BJ (cell line): ENCODE results near the gene CSTF1. TPM values are rescaled to one million over a fixed set of nuclear protein-coding genes. Genes with fewer than 3 reads are reported as not detected.

Experiments used
- CTCF ChIA-PET: fragments of 350-600 bp; formaldehyde crosslinking; extraction: SDS; loops from one replicate; lab custom pipeline; 2021; ENCODE audit warnings: antibody characterized with exemption, inconsistent platforms; lab: Yijun Ruan, JAX
- POLR2A ChIA-PET: fragments of 300-600 bp; sonication (Branson Sonifier 250); formaldehyde crosslinking; extraction: SDS; loops from one replicate; lab custom pipeline; 2021; ENCODE audit warnings: antibody characterized with exemption; lab: Charles Lee
- DNase-seq: peaks from one replicate; pipeline ENCODE4 v3.0.0-alpha.2; 2011; ENCODE audit warnings: low read depth
- H3K27me3 ChIP-seq: 2 replicates; pipeline ENCODE4 v1.6.0; 2011; ENCODE audit warnings: low read length; ENCODE audit not compliant: control insufficient read depth, insufficient read depth
- H3K36me3 ChIP-seq: 2 replicates; pipeline ENCODE4 v1.5.1; 2011; ENCODE audit warnings: low read length; ENCODE audit not compliant: control insufficient read depth, insufficient read depth
- H3K4me3 ChIP-seq: 2 replicates; pipeline ENCODE4 v1.5.1; 2011; ENCODE audit warnings: low read depth, mild to moderate bottlenecking, control low read depth, low read length
- CTCF ChIP-seq: IDR thresholded peaks from 2 replicates; pipeline ENCODE4 v1.5.1; 2011; ENCODE audit warnings: low read depth, mild to moderate bottlenecking, control low read depth, inconsistent platforms, low read length, moderate library complexity; ENCODE audit not compliant: insufficient read depth
- polyA plus RNA-seq: library from polyadenylated mRNA; depleted of rRNA; stranded (reverse); fragments of >200 nt; gene quantifications from 2 replicates; pipeline ENCODE4 v1.2.3, GENCODE V29; 2011

The CSTF1 gene
- polyA plus RNA-seq, 1 experiment, result 59.5 TPM

DNA sequence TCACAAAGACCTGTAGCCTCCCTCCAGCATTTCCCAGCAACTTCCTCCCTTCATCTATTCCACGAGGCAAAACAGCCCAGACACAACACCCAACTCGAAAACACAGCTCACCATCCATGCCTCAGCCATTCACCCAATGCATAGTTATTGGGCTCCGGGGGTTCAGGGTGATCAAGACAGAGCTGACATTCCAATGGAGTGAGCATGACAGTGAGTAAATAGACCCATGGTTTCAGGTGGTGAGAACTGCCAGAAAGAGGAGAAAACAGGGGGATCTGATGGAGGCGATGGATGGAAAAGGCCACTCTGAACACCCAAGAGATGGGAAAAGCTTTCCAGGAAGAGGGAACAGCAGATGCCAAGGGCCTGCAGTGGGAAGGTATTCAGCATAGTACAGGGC lies 25.5 kb downstream of the CSTF1 start:
- no peak for DNase-seq

DNA sequence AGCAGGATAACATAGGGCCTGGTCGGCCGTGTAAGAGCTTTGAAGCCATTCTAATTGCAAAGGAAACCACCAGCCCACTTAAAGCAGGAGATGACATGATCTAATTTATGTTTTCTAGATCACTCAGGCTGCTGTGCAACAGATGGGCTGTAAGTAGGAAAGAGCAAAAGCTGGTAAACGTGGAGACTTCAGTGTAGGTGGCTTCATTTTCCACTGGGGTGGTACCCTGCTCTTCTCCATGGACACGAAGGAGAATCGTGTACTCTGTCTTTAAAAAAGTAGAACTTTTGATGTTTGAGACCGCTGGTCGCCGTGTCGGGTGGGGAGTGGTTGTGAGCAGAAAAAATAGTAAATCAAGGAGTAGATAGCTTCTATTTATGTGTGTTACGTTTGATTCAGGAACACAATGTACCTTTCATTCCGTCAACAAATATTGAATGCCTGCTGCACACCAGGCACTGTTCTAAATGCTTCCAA lies 26.0 kb downstream of the CSTF1 start:
- no peak for TF ChIP-seq CTCF
- DNase-seq, result no peak
- CTCF ChIA-PET, result interaction anchor here (1.2 kb wide), 1 partner anchor 17 kb away, joined by 5 read pairs; no protein-coding TSS in a partner anchor
- no peaks in the 10 kb centered on the region for H3K36me3 ChIP-seq
- POLR2A ChIA-PET, result interaction anchor here (0.7 kb wide), 1 partner anchor 44 kb away, joined by 7 read pairs; no protein-coding TSS in a partner anchor
- H3K4me3 ChIP-seq, result no peak overlapping the region
- no peaks in the 10 kb centered on the region for H3K27me3 ChIP-seq

More for the DNA sequence above, 25.5 kb downstream of the CSTF1 start:
- ChIA-PET CTCF (interaction anchor here (1.2 kb wide), 1 partner anchor 17 kb away, joined by 5 read pairs; no protein-coding TSS in a partner anchor), POLR2A (interaction anchor here (0.7 kb wide), 1 partner anchor 44 kb away, joined by 7 read pairs; no protein-coding TSS in a partner anchor)
- no peaks in the 10 kb centered on the region for H3K27me3 ChIP-seq
- H3K36me3 ChIP-seq, result no peaks in the 10 kb centered on the region
- H3K4me3 ChIP-seq, result no peak overlapping the region
- TF ChIP-seq CTCF, result no peak

DNA sequence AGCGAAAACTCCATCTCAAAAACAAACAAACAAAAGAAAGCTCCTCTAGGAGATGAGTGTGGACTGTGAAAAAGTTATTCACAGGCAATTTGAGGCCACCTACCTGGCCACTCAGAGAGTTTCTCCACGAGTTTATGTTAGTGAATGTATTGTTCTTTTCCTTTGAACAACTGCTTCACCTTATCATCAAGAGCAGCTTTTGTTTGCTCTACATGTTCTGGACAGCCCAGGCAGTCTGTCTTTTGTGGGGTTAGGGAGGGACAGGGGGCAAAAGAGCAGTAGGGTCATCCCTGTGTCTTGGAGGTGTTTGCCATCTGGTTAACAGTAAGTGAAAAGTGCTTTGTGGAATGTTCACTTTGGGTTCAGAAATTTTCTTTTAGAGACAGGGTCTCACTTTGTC lies 27.6 kb downstream of the CSTF1 start:
- Histone ChIP-seq H3K4me3 (no peak overlapping the region), H3K27me3 (no peaks in the 10 kb centered on the region), H3K36me3 (no peaks in the 10 kb centered on the region)
- TF ChIP-seq CTCF, result no peak
- no peak for DNase-seq
- ChIA-PET POLR2A (no interaction called here), CTCF (no interaction called here)

- ChIA-PET CTCF (interaction anchor here (1.3 kb wide), 1 partner anchor 9 kb away, joined by 3 read pairs; the partner anchor contains the start of gene CASS4), POLR2A (interaction anchor here (0.7 kb wide), 1 partner anchor 24 kb away, joined by 3 read pairs; no protein-coding TSS in a partner anchor)
- no peak for DNase-seq
- no peak overlapping the region for H3K4me3 ChIP-seq
- H3K36me3 ChIP-seq, result no peaks in the 10 kb centered on the region
- TF ChIP-seq CTCF, result no peak
- H3K27me3 ChIP-seq, result no peaks in the 10 kb centered on the region
These were observed 28.7 kb downstream of the CSTF1 start for GRCh38 chr20:56420940-56421688.

DNA sequence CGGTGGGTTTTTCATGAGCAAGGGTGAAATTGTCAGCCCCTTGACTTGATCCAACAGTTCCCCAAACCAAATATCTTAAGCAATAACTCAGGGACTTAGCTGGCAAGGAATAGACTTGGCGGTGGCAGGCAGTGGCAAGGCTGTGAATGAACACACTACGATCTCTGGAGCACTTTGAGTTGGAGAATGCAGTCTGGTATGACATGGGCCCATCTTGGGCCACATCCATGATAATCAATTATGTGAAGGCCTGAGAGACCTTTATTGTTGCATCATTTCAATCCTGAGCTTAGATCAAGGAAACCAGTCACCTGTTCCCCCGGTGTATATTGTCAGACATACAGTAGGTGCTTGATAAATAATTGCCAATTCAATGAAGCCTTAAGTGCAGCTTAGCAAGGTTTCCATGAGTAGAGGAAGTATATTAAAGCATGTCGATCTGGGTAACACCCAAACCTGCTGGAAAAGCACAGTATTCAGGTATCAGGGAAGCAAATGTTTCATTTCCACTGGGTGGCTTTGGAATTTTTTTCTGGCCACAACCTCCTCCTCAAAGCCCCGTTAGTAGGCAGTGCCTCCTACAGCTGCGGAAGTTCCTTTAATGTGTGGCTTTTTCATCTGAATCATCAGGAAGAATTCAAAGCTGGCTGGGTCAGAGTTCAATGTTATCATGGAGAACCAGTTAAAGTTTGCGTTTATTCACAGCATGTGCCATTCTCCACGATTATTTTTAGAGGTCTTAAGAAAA lies 29.8 kb downstream of the CSTF1 start:
- TF ChIP-seq CTCF, result no peak
- Histone ChIP-seq H3K27me3 (no peaks in the 10 kb centered on the region), H3K36me3 (no peaks in the 10 kb centered on the region), H3K4me3 (no peak overlapping the region)
- POLR2A ChIA-PET, result no interaction called here
- CTCF ChIA-PET, result interaction anchor here (1.2 to 1.4 kb wide), 3 partner anchors 10 to 25 kb away, joined by 3 read pairs; partner anchors contain the start of gene CASS4
- DNase-seq, result no peak
